GM12891 (cell line): Measurements from ENCODE around the gene RBMS3.

Experiments
- POLR2A ChIP-seq: IDR thresholded peaks from 2 replicates; pipeline ENCODE4 v1.6.1; 2011; ENCODE audit warnings: low read depth, low read length, control low read depth
- POLR2AphosphoS5 ChIP-seq: IDR thresholded peaks from 2 replicates; pipeline ENCODE4 v1.6.1; 2011; ENCODE audit warnings: low read depth, low read length, control low read depth
- POU2F2 ChIP-seq: IDR thresholded peaks from 2 replicates; pipeline ENCODE4 v1.6.1; 2011; ENCODE audit warnings: low read depth, mild to moderate bottlenecking, control low read depth, low read length, moderate library complexity
- SPI1 ChIP-seq: IDR thresholded peaks from 2 replicates; pipeline ENCODE4 v1.6.1; 2011; ENCODE audit warnings: low read depth, low read length, control low read depth
- TAF1 ChIP-seq: IDR thresholded peaks from 2 replicates; pipeline ENCODE4 v1.6.1; 2011; ENCODE audit warnings: low read depth, low read length, control low read depth

DNA sequence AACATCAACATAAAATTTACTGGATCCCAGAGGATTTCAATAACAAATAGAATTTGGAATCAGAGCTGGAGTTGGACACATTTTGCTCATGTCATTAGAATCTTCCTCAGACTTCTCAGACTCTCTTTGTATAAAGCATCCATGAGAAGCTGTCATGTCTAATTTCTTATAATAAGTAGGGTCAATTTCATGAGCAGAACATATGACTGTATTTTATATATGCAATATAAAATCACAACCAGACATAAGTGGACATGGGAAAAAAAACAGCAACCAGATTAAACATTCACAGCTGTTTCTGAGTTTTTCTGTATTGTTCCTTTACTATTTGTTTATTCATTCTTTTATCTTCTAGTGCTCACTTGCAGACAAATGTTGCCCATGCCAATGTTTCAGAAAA, 325.5 kb downstream of the RBMS3 start:
- TF ChIP-seq POLR2A (no peak), SPI1 (no peak), POLR2AphosphoS5 (no peak), TAF1 (no peak), POU2F2 (no peak)
